GM23338 (cell line): Measurements from ENCODE around the gene CDK5.

Experiments used
- CREB1 ChIP-seq: fragments of 250-450 bp; sonication (Bioruptor Pico); IDR thresholded peaks from 2 replicates; pipeline ENCODE4 v1.5.0; 2020; ENCODE audit warnings: low read depth, mild to moderate bottlenecking, moderate library complexity
- CTCF ChIP-seq, 2 experiments: fragments of 200-600 bp in 1 of 2; sonication (generic) in 1 of 2; conservative IDR thresholded peaks; 2 replicates each; pipeline versions ENCODE4 v1.5.1 to v1.6.1; 2016 to 2017; ENCODE audit warnings: antibody characterized with exemption in 2 of 2, low read depth in 2 of 2, mild to moderate bottlenecking in 2 of 2, moderate library complexity in 1 of 2
- EZH2 ChIP-seq: fragments of 200-600 bp; sonication (generic); IDR thresholded peaks from one replicate; pipeline ENCODE4 v1.8.0; 2017; ENCODE audit warnings: antibody characterized with exemption, mild to moderate bottlenecking, low read depth; ENCODE audit not compliant: unreplicated experiment
- EZH2phosphoT487 ChIP-seq: fragments of 200-600 bp; sonication (generic); IDR thresholded peaks from one replicate; pipeline ENCODE4 v1.8.1; 2018; ENCODE audit warnings: antibody characterized with exemption; ENCODE audit not compliant: unreplicated experiment
- JUNB ChIP-seq: IDR thresholded peaks from one replicate; pipeline ENCODE4 v1.6.1; 2016; ENCODE audit warnings: antibody characterized with exemption; ENCODE audit not compliant: unreplicated experiment
- POLR2AphosphoS5 ChIP-seq: IDR thresholded peaks from 2 replicates; pipeline ENCODE4 v1.6.1; 2016; ENCODE audit warnings: antibody characterized with exemption, low read depth
- REST ChIP-seq: IDR thresholded peaks from one replicate; pipeline ENCODE4 v1.6.1; 2018; ENCODE audit warnings: antibody characterized with exemption; ENCODE audit not compliant: unreplicated experiment
- STAT1 ChIP-seq: IDR thresholded peaks from one replicate; pipeline ENCODE4 v1.6.1; 2016; ENCODE audit warnings: antibody characterized with exemption; ENCODE audit not compliant: unreplicated experiment

GRCh38 chr7:151056666-151057505, 811 bp downstream of the CDK5 start:
- no peak for TF ChIP-seq EZH2phosphoT487
- TF ChIP-seq CTCF (conservative IDR thresholded peaks at IDR 0.05; ENCODE audit: low read depth in 2 of 2), result peak; percentile 24 to 29
- TF ChIP-seq REST, result no peak
- TF ChIP-seq EZH2, result no peak
- TF ChIP-seq JUNB, result no peak
- TF ChIP-seq POLR2AphosphoS5, result no peak
- TF ChIP-seq CREB1 (CRISPR knock-in tag), result no peak
- TF ChIP-seq STAT1, result no peak
